ENCODE measurements around the gene ACTR8.
"Not testable (repeated sequence)": the region's sequence is repeated elsewhere in the genome, so short reads cannot be mapped to it uniquely, and the experiment has no call there.

ACTR8 gene

GRCh38 chr3:53881691-53882593 lies at the start of gene ACTR8:
Gene ACTR8, minus strand, starts transcription at chr3:53882152. Its CDS starts 51 bp downstream, at chr3:53882101.
- peak; percentile 58 to 73 for DNase-seq (ENCODE audit: low read depth in 2 of 2)

DNA sequence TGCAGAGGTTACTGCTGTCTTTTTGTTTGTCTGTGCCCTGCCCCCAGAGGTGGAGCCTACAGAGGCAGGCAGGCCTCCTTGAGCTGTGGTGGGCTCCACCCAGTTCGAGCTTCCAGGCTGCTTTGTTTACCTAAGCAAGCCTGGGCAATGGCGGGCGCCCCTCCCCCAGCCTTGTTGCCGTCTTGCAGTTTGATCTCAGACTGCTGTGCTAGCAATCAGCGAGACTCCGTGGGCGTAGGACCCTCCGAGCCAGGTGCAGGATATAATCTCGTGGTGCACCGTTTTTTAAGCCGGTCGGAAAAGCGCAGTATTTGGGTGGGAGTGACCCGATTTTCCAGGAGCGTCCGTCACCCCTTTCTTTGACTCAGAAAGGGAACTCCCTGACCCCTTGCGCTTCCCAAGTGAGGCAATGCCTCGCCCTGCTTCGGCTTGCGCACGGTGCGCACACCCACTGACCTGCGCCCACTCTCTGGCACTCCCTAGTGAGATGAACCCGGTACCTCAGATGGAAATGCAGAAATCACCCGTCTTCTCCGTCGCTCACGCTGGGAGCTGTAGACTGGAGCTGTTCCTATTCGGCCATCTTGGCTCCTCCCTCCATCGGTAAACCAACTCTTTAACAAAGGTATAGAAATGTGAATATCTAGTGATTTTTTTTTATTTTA lies 45.4 kb upstream of the ACTR8 start:
- DNase-seq (ENCODE audit: low read depth in 2 of 2), result not testable (repeated sequence)

- no peak for DNase-seq (ENCODE audit: low read depth in 2 of 2)
Measured at GRCh38 chr3:53921296-53921695, 39.3 kb upstream of the ACTR8 start.

DNA sequence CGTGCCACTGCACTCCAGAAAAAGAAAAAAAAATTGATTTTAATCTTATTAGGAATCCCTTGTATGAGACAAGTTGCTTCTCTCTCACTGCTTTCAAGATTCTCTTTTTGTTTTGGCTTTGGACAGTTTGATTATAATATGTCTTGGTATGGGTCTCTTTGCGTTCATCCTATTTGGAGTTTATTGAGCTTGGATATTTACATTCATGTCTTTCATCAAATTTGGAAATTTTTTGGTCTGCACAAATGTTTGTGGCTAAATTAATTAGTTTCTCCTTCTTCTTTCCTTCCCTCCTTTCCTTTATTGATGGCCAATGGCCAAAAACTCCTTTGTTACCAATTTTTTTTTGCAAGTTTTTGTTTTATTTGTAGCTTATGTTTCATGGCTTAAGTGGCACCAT lies 37.8 kb upstream of the ACTR8 start:
- no peak for DNase-seq (ENCODE audit: low read depth in 2 of 2)

DNA sequence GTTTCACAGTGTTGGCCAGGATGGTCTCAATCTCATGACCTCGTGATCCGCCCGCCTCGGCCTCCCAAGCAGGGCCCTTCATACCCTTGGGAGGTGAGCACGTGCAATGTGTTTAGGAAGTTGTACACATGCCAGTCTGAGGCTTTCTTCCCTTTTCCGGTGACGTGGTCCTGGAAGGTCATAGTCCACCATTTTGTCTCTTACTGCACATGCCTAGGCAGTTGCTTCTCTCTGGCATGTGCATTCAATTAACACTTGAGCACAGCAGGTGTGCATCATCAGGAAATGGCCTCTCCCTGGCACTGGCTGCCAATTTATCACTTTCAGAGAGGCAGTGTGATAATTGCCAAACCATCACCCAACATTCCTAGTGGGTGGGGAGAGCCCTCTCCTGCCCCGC lies 31.4 kb upstream of the ACTR8 start:
- no peak for DNase-seq (ENCODE audit: low read depth in 2 of 2)

- DNase-seq (ENCODE audit: low read depth in 2 of 2), result no peak
Measured at GRCh38 chr3:53902711-53903110, 20.8 kb upstream of the ACTR8 start.

- no peak for DNase-seq (ENCODE audit: low read depth in 2 of 2)
Measured at GRCh38 chr3:53902067-53902466, 20.1 kb upstream of the ACTR8 start.

DNA sequence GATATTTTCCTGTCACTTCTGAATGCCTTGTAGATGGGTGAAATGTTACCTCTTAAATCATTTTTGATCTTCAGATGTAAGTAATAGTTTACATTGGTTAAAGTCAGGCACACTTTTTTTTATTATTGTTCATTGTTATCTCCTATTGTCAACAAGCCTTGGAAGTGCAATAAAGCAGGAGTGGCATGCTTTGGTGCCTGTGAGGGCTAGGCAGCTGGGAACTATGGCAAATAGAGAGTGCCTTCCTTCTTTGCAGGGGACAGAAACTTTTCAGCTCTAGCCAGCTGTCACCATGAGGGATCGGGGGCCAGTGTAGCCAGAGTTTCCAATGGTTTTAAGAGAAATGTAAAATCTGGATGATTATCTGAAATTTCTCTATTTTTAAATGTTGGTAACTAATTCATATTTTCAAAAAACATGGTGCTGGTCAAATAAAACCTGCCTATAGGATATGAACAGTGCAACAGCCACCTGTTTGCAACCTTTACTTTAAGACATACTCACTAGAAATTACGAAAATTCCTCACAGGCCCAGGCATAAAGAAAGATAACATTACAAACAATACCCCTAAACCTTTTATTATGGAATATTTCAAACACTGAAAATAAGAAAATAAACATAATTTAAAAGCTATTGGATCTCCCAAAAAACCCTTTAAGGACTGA lies 18.8 kb upstream of the ACTR8 start:
- DNase-seq (ENCODE audit: low read depth in 2 of 2), result no peak

DNA sequence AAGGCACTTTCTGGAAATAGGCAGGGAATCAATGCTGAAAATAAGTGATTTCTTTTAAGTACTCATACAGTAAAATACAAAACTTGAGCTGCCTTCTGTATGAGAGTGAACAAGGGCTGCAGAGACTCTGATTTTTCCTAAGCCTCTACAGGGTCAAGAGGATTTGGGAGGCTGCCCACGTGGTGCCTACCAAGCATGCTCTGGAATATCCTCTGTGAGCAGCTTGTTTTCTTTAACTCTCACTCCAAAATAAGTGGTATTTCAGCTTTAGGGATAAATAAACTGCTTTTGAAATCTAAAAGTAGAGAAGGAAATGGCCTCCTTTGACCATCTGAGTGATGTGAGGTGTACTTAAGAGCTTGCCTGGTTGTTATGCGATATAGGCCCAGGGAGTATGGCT lies 17.8 kb upstream of the ACTR8 start:
- DNase-seq (ENCODE audit: low read depth in 2 of 2), result no peak

DNA sequence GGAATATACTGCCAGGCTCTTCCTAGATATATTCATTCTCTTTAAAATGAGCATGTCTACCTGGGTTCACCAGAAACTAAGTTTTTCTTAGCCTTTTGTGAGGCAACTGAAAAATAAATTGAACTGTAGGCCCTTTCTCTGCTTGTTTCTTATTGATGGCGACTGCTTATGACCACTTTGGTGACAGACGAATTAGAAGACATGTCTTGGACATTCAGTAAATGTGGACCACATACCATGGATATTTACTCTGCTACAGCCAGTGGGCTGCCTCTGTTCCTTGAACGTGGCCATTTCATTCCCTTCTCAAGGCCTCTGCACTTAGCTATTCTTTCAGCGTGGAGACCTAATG lies 10.3 kb upstream of the ACTR8 start:
- DNase-seq (ENCODE audit: low read depth in 2 of 2), result no peak

DNA sequence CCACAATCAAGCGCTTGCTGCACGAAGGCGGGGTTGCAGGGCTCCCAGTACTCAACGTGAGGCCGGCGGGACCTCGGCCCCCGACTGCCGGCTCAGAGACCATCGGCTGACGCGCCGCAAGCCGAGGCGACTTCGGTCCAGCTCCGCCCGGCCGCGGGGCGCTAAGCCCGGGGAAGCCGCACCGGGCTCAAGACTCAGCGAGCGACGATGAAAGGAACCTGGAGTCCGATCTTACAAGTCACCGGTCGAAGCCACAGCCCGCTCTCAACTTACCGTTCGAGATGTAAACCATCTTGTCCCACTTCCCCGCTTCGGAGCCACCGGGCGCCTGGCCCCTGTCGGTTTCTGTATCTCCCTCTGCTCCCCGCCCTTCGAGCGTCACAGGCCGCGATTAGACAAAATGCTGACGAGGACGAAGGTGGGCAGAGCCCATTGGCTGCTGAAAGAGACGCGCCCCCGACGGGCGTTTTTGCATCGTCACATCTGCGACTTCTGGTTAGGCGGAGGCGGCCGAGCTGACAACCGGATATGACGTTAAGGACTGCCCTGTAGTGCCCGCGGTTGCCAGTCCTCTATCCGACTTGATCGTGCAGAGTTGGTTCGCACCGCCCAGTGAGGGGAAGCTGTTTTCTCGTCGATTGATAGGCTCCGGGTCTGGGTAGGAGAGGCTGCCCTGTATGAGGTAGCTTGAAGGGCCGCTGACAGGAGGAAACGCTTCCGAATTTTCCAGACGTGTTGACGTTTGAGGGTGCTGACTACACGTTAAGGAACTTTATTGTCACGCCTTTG lies 9.7 kb upstream of the ACTR8 start, which contains the start of gene SELENOK:
TSS of gene SELENOK (minus strand) at position 363 of the 789 bp plus-strand sequence.
- peak; percentile 95 for DNase-seq (ENCODE audit: low read depth in 2 of 2)

DNA sequence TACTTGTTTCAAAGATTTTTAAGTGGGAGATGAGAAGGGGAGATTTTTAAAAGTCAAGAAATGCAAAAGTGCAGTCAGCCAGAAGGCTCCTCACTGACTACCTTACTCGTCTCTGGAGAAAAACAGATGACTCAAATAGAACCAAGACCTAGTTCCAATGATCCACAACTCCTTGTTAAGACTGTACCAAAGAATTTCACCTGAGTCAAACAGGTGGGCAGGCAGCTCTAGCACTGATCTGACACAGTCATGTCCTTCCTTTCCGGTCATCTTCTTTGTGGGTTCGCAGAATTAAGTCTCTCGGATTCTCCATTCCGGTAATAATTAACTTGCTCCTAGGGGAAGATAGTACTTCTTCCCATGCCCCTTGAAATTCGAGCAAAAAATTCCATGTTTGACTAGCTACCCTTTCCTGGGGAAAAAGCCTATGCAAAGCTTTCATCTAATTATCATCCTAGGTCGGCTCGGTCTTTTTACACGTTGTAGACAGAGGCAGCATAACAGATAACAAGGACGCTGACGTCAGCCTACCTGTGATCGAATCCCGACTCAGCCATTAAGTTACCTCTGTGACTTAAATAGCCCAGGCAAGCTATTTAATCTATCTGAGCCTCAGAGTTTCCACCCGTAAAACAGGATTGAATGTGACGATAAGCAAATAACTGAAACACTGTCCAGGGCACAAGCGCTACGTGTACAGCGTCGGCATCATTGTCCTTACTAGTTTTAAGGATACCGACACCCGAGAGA lies 8.9 kb upstream of the ACTR8 start:
- peak in 1 of 2 donors; percentile 19 for DNase-seq (ENCODE audit: low read depth in 2 of 2)

- no peak for DNase-seq (ENCODE audit: low read depth in 2 of 2)
Measured at GRCh38 chr3:53888232-53888631, 6.3 kb upstream of the ACTR8 start.

- no peak for DNase-seq (ENCODE audit: low read depth in 2 of 2)
Measured at GRCh38 chr3:53887446-53887845, 5.5 kb upstream of the ACTR8 start.

DNA sequence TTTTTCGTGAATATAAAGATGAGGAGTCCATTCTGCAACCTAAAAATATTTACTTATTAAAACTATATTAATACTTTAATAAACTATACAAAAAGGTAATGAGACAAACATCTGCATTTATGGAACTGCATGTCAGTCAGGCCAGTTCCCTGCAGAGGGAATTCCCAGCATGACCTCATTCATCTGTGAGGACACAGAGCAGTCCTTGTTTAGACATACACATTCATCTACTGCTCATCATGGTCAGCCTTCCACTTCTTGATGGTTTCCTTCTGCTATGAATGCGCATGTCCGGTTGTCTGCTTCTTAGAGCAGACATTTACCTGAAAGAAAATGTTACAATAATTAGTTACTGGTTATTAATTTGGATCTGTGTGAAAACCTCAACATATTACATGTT lies 3.3 kb upstream of the ACTR8 start:
- DNase-seq (ENCODE audit: low read depth in 2 of 2), result no peak

GRCh38 chr3:53884623-53885022 lies 2.7 kb upstream of the ACTR8 start:
- DNase-seq (ENCODE audit: low read depth in 2 of 2), result no peak

- DNase-seq (ENCODE audit: low read depth in 2 of 2), result no peak
Measured at GRCh38 chr3:53883008-53883407, 1.1 kb upstream of the ACTR8 start.

DNA sequence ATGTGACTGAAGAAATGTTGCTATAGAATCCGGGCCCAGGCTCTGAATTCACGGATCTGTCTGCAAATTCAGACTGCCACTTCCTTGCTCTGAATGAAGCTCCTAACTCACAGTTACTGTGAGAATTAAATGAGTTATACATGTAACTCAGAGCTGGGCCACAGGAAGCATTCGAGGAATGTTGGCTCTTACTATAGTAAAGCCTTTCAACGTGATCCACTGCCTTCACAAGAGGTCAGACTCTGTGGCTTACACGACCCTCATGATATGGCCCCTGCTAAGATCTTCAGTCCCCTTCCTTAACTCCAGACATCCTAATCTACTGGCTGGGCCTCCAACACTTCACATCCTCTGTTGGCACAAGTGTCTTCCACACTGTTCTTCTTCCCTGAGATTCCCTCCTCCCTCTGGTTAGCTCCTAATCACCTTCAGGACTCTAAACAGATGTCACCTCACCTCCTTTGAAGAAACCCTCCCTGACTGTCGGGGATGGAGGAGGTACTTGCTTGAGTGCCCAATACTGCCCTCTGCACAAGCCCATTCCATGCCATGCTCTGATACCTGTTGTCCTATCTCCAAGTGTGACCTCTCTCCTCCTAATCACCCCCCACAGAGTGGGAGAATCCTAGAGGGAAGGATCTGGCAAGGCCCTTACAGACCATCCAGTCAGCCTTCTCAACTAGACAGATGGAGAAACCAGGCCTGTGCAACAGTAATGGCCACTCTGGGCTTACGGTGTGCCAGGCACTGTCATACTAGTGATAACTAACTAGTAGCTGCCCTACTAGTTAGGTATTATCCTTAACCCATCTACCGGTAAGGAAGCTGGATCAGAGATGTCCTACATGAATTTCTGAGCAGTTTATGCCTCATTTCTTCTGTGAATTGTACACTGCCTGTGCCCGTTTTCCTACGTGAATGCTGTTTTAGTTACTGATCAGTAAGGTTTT lies 1.3 kb downstream of the ACTR8 start:
- DNase-seq (ENCODE audit: low read depth in 2 of 2), result no peak

- no peak for DNase-seq (ENCODE audit: low read depth in 2 of 2)
Measured at GRCh38 chr3:53865732-53866499, 16.0 kb downstream of the ACTR8 start.

Data from stimulated activated CD4-positive, alpha-beta T cell treated with anti-CD3 and anti-CD28 coated beads, Interleukin-15, amount 100 ng/mL, for 48 hours (primary cell).